Mucosa of rectum (tissue), 2 donors: ENCODE measurements around the gene MAP2K6.

Source experiments
- H3K27ac ChIP-seq, 2 donors: one replicate each; pipeline ENCODE4 v1.7.0; 2013; ENCODE audit warnings: inconsistent platforms in 2 of 2, low read depth in 2 of 2, low read length in 2 of 2
- H3K27me3 ChIP-seq, 2 donors: one replicate each; pipeline ENCODE4 v1.7.0; 2013; ENCODE audit warnings: low read length in 2 of 2; ENCODE audit not compliant: control insufficient read depth in 2 of 2, insufficient read depth in 2 of 2
- H3K36me3 ChIP-seq, 2 donors: one replicate each; pipeline ENCODE4 v1.7.0; 2013; ENCODE audit warnings: low read length in 2 of 2; ENCODE audit not compliant: control insufficient read depth in 2 of 2, insufficient read depth in 2 of 2
- H3K4me1 ChIP-seq, 2 donors: one replicate each; pipeline ENCODE4 v1.7.0; 2013; ENCODE audit warnings: low read length in 2 of 2, mild to moderate bottlenecking in 1 of 2; ENCODE audit not compliant: control insufficient read depth in 2 of 2, insufficient read depth in 2 of 2
- H3K4me3 ChIP-seq, 2 donors: one replicate each; pipeline ENCODE4 v1.7.0; 2013; ENCODE audit warnings: low read length in 2 of 2
- H3K9ac ChIP-seq, 2 donors: one replicate each; pipeline ENCODE4 v1.7.0; 2013; ENCODE audit warnings: low read length in 2 of 2, low read depth in 1 of 2, mild to moderate bottlenecking in 1 of 2
- H3K9me3 ChIP-seq, 2 donors: one replicate each; pipeline ENCODE4 v1.7.0; 2013; ENCODE audit warnings: low read length in 2 of 2; ENCODE audit not compliant: control insufficient read depth in 2 of 2
- donor health status: healthy.
- donor health status: Normal muscosa, but diverticular disease.

MAP2K6 gene

DNA sequence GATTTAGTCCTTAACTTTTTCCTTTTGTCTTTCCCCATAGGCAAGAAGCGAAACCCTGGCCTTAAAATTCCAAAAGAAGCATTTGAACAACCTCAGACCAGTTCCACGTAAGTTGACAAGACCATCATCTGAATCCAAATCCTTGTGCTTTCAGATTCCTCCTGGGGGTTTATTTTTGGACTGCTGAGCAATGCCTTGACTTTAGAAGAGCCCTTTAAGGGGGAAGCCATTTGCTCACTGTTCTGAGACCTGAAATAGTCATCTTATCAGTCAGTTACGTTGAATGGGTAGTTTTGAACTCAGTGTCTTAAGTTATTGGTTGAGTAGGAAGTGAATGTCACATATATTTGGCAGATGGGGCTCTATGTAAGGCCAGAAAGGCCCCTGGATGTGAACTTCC, 91.2 kb downstream of the MAP2K6 start:
- Histone ChIP-seq H3K36me3 (peaks cover 7 to 9% of the 10 kb centered on the region in 2 donors), H3K27me3 (no peaks in the 10 kb centered on the region), H3K9me3 (no peaks in the 10 kb centered on the region), H3K4me3 (no peak overlapping the region), H3K27ac (no peak overlapping the region), H3K4me1 (peaks cover 13 to 21% of the 10 kb centered on the region in 2 donors), H3K9ac (no peak overlapping the region)

DNA sequence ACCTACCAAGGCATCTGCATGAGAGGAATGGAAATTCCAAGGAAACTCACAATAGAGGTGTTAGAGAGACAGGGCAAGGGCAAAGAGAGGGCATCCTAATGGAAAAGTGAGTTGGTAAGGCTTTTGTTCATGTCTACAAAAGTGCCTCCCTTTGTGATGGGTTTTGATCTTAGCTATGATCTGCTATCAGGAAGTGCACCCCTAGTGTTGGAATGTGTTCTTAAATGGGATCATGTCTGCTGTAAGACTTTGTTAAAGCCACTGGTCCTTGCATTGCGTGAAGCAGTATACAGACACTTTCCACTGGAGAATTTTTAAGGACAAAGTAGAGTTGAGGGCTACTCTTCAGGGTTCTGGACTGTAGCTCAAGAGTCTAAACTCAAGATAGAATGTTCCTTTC, 92.0 kb downstream of the MAP2K6 start:
- Histone ChIP-seq H3K9ac (no peak overlapping the region), H3K36me3 (peaks cover 7 to 13% of the 10 kb centered on the region in 2 donors), H3K27me3 (no peaks in the 10 kb centered on the region), H3K27ac (no peak overlapping the region), H3K4me3 (no peak overlapping the region), H3K9me3 (no peaks in the 10 kb centered on the region), H3K4me1 (peaks cover 6 to 13% of the 10 kb centered on the region in 2 donors)

- H3K27me3 ChIP-seq: no peaks in the 10 kb centered on the region
- H3K4me3 ChIP-seq: no peak overlapping the region
- peaks cover 8 to 17% of the 10 kb centered on the region in 2 donors for H3K36me3 ChIP-seq
- no peak overlapping the region for H3K9ac ChIP-seq
- peaks cover 0 to under 1% of the 10 kb centered on the region in 2 donors for H3K4me1 ChIP-seq
- H3K9me3 ChIP-seq: no peaks in the 10 kb centered on the region
- H3K27ac ChIP-seq: no peak overlapping the region
These were observed 94.3 kb downstream of the MAP2K6 start for GRCh38 chr17:69508814-69509213.

- Histone ChIP-seq H3K4me1 (no peaks in the 10 kb centered on the region), H3K27me3 (no peaks in the 10 kb centered on the region), H3K9me3 (no peaks in the 10 kb centered on the region), H3K4me3 (no peak overlapping the region), H3K36me3 (peaks cover 9 to 15% of the 10 kb centered on the region in 2 donors), H3K27ac (no peak overlapping the region), H3K9ac (no peak overlapping the region)
These were observed 96.8 kb downstream of the MAP2K6 start for GRCh38 chr17:69511250-69511649.

GRCh38 chr17:69512946-69513345, 98.4 kb downstream of the MAP2K6 start:
- Histone ChIP-seq H3K9me3 (no peaks in the 10 kb centered on the region), H3K4me1 (no peaks in the 10 kb centered on the region), H3K27me3 (no peaks in the 10 kb centered on the region), H3K4me3 (no peak overlapping the region), H3K9ac (no peak overlapping the region), H3K36me3 (peaks cover 19 to 21% of the 10 kb centered on the region in 2 donors), H3K27ac (no peak overlapping the region)

DNA sequence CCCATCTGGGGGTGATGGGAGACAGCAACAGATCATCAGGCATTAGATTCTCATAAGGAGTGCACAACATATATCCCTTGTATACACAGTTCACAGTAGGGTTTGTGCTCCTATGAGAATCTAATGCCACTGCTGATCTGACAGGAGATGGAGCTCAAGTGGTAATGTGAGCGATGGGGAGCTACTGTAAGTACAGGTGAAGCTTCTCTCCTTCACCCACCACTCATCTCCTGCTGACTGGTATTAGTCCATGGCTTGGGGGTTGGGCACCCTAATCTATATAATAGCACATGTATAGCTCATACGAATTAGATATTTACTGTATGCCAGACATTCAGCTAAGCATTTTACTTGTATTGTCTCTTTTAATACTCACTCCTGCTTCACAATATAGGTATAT, 101.7 kb downstream of the MAP2K6 start:
- no peaks in the 10 kb centered on the region for H3K4me1 ChIP-seq
- H3K4me3 ChIP-seq: no peak overlapping the region
- H3K9ac ChIP-seq: no peak overlapping the region
- H3K36me3 ChIP-seq: peaks cover 43 to 44% of the 10 kb centered on the region in 2 donors
- H3K27ac ChIP-seq: no peak overlapping the region
- H3K27me3 ChIP-seq: no peaks in the 10 kb centered on the region
- H3K9me3 ChIP-seq: no peaks in the 10 kb centered on the region

- Histone ChIP-seq H3K27me3 (no peaks in the 10 kb centered on the region), H3K4me1 (no peaks in the 10 kb centered on the region), H3K4me3 (no peak overlapping the region), H3K27ac (no peak overlapping the region), H3K36me3 (peaks cover 44 to 45% of the 10 kb centered on the region in 2 donors), H3K9me3 (no peaks in the 10 kb centered on the region), H3K9ac (no peak overlapping the region)
These were observed 102.4 kb downstream of the MAP2K6 start for GRCh38 chr17:69516911-69517310.

DNA sequence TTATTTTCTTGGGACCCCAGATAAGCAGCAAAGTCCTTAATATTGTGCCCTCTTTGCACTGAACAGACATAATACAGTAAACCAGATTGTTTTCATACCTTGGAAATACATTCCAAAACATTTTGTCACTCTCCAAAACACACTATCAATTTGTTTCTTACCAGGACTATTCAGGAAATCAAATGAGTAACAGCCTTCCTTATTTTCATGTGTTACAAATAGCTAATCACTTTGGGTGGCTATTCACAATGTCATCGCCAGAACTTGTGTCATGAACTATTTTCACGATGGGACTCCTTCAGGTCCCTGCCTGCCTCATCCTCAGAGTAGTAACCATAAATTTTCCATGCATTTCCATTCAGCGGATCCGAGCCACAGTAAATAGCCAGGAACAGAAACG, 104.5 kb downstream of the MAP2K6 start:
- H3K9me3 ChIP-seq: no peaks in the 10 kb centered on the region
- peaks cover 0 to 2% of the 10 kb centered on the region in 2 donors for H3K4me1 ChIP-seq
- H3K36me3 ChIP-seq: peaks cover 44% of the 10 kb centered on the region in 2 donors
- no peak overlapping the region for H3K9ac ChIP-seq
- no peaks in the 10 kb centered on the region for H3K27me3 ChIP-seq
- H3K4me3 ChIP-seq: no peak overlapping the region
- no peak overlapping the region for H3K27ac ChIP-seq

- Histone ChIP-seq H3K27ac (no peak overlapping the region), H3K9ac (no peak overlapping the region), H3K4me3 (no peak overlapping the region), H3K9me3 (no peaks in the 10 kb centered on the region), H3K36me3 (peaks cover 55% of the 10 kb centered on the region in 2 donors), H3K27me3 (no peaks in the 10 kb centered on the region), H3K4me1 (peaks cover 0 to 2% of the 10 kb centered on the region in 2 donors)
These were observed 108.9 kb downstream of the MAP2K6 start for GRCh38 chr17:69523244-69523861.

- Histone ChIP-seq H3K4me1 (peaks cover 0 to 2% of the 10 kb centered on the region in 2 donors), H3K9ac (no peak overlapping the region), H3K9me3 (no peaks in the 10 kb centered on the region), H3K4me3 (no peak overlapping the region), H3K27me3 (no peaks in the 10 kb centered on the region), H3K36me3 (peaks cover 40 to 46% of the 10 kb centered on the region in 2 donors), H3K27ac (no peak overlapping the region)
These were observed 110.4 kb downstream of the MAP2K6 start for GRCh38 chr17:69524854-69525253.
